Measurements from ENCODE around the gene C10orf143. TPM values are rescaled to one million over a fixed set of nuclear protein-coding genes. Genes with fewer than 3 reads are reported as not detected.

The C10orf143 gene
- total and polyA plus RNA-seq, 4 donors, result 3.0 to 9.0 (median 4.8) TPM

DNA sequence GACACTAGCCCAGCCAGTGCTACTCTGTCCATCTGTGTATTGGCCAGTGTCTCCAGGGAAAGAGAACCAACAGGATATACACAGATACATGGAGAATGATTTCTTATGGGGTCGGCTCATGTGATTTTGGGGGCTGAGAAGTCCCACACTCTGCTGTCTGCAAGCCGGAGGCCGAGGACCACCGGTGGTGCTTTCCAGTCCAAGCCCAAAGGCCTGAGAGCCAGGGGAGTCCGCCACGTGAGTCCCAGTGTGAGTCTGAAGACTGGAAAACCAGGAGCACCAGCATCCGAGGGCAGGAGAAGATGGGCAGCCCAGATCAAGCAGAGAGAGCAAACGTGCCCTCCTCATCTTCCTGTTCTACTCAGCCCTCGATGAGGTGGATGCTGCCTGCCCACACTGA, 71.5 kb downstream of the C10orf143 start:
- no peaks in the 10 kb centered on the region for H3K36me3 ChIP-seq (ENCODE audit: control insufficient read depth in 4 of 4, insufficient read depth in 4 of 4, low read length in 4 of 4)
- TF ChIP-seq, protein P1, sequence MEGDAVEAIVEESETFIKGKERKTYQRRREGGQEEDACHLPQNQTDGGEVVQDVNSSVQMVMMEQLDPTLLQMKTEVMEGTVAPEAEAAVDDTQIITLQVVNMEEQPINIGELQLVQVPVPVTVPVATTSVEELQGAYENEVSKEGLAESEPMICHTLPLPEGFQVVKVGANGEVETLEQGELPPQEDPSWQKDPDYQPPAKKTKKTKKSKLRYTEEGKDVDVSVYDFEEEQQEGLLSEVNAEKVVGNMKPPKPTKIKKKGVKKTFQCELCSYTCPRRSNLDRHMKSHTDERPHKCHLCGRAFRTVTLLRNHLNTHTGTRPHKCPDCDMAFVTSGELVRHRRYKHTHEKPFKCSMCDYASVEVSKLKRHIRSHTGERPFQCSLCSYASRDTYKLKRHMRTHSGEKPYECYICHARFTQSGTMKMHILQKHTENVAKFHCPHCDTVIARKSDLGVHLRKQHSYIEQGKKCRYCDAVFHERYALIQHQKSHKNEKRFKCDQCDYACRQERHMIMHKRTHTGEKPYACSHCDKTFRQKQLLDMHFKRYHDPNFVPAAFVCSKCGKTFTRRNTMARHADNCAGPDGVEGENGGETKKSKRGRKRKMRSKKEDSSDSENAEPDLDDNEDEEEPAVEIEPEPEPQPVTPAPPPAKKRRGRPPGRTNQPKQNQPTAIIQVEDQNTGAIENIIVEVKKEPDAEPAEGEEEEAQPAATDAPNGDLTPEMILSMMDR (IDR thresholded peaks at IDR 0.05; ENCODE audit: control extremely low read depth, extremely low read depth), result no peak
- 71 to 82% methylated on average over 9 of the region's 9 CpGs for WGBS, 2 donors
- H3K4me1 ChIP-seq (ENCODE audit: control insufficient read depth in 5 of 5, insufficient read depth in 5 of 5, low read length in 5 of 5), result peaks cover 0 to 7% (median 0%) of the 10 kb centered on the region in 5 donors
- H3K9ac ChIP-seq (ENCODE audit: insufficient read depth in 1 of 2, low read length in 2 of 2), result no peak overlapping the region
- no peak overlapping the region for H3K4me3 ChIP-seq
- DNase-seq, result no peak
- H3K27me3 ChIP-seq (ENCODE audit: control insufficient read depth in 3 of 3, insufficient read depth in 3 of 3, low read length in 2 of 3), result peaks cover 0 to 10% (median 3%) of the 10 kb centered on the region in 3 donors
- peaks cover 0 to 4% (median 0%) of the 10 kb centered on the region in 4 donors for H3K9me3 ChIP-seq (ENCODE audit: control insufficient read depth in 4 of 4, insufficient read depth in 3 of 4, low read length in 3 of 4)
- no peak for ATAC-seq (ENCODE audit: insufficient read depth, low FRiP score)
- no peak overlapping the region for H3K27ac ChIP-seq (ENCODE audit: low read depth in 1 of 2, low read length in 1 of 2)

DNA sequence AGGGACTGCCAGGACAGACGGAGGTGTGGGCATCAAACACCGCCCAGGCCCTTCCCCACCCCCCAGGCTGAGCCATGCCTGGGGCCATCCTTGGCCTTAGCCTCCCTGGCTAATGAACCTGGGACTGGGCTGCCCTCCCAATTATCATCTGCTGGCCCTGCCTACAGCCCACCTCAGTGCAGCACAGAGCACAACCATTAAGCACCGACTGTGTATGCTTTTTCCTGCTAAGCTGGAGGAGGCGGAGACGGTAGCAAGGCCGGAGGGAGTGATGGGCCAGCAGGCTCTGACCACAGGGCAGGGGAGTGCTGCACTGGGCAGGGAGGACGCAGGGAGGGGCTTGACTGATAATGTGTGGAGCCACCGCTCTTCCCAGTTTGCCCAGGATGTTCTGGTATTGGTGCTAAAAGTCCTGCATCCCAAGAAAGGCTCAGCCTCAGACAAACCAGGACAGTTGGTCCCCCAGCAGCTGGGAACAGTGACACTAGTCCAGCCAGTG, 72.0 kb downstream of the C10orf143 start:
- H3K36me3 ChIP-seq (ENCODE audit: control insufficient read depth in 4 of 4, insufficient read depth in 4 of 4, low read length in 4 of 4), result no peaks in the 10 kb centered on the region
- no peak overlapping the region for H3K27ac ChIP-seq (ENCODE audit: low read depth in 1 of 2, low read length in 1 of 2)
- no peak overlapping the region for H3K9ac ChIP-seq (ENCODE audit: insufficient read depth in 1 of 2, low read length in 2 of 2)
- TF ChIP-seq, protein P1 (IDR thresholded peaks at IDR 0.05; ENCODE audit: control extremely low read depth, extremely low read depth), result no peak
- 87 to 93% methylated on average over 8 of the region's 8 CpGs for WGBS, 2 donors
- DNase-seq (no peak), ATAC-seq (ENCODE audit: insufficient read depth, low FRiP score) (no peak)
- H3K4me1 ChIP-seq (ENCODE audit: control insufficient read depth in 5 of 5, insufficient read depth in 5 of 5, low read length in 5 of 5), result peaks cover 0 to 7% (median 0%) of the 10 kb centered on the region in 5 donors
- H3K4me3 ChIP-seq, result no peak overlapping the region
- peaks cover 0 to 4% (median 0%) of the 10 kb centered on the region in 4 donors for H3K9me3 ChIP-seq (ENCODE audit: control insufficient read depth in 4 of 4, insufficient read depth in 3 of 4, low read length in 3 of 4)
- peaks cover 0 to 10% (median 3%) of the 10 kb centered on the region in 3 donors for H3K27me3 ChIP-seq (ENCODE audit: control insufficient read depth in 3 of 3, insufficient read depth in 3 of 3, low read length in 2 of 3)

DNA sequence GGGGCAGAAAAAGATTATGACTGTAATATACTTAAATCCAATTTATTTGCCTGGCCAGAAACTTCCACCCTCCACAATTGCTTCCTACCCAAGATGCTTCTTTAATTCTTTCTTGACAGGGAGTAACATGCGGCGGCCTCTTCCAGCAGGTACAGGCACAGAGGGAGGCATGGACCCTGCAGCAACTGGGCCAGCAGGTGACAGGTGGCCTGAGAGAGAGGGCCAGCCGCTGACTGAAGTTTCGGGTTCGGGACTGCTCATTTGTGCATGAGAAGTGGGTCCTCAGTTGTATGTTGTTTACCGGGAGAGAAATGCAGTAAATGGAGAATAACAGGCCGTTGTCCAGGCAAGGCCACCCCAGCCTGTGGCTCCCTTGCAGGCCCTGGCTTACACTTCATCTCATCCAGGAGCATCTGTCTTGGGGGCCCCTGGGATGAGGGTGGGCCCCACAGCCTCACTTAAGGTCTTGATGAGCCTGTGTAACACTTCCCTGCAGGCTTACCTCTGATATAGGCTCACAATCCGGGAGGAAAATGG, 72.5 kb downstream of the C10orf143 start:
- TF ChIP-seq, protein P1 (IDR thresholded peaks at IDR 0.05; ENCODE audit: control extremely low read depth, extremely low read depth), result no peak
- ATAC-seq (ENCODE audit: insufficient read depth, low FRiP score) (no peak), DNase-seq (no peak)
- Histone ChIP-seq H3K9ac (ENCODE audit: insufficient read depth in 1 of 2, low read length in 2 of 2) (no peak overlapping the region), H3K4me1 (ENCODE audit: control insufficient read depth in 5 of 5, insufficient read depth in 5 of 5, low read length in 5 of 5) (peaks cover 0 to 7% (median 0%) of the 10 kb centered on the region in 5 donors), H3K36me3 (ENCODE audit: control insufficient read depth in 4 of 4, insufficient read depth in 4 of 4, low read length in 4 of 4) (no peaks in the 10 kb centered on the region), H3K27me3 (ENCODE audit: control insufficient read depth in 3 of 3, insufficient read depth in 3 of 3, low read length in 2 of 3) (peaks cover 0 to 10% (median 3%) of the 10 kb centered on the region in 3 donors), H3K9me3 (ENCODE audit: control insufficient read depth in 4 of 4, insufficient read depth in 3 of 4, low read length in 3 of 4) (peaks cover 0 to 4% (median 0%) of the 10 kb centered on the region in 4 donors), H3K27ac (ENCODE audit: low read depth in 1 of 2, low read length in 1 of 2) (no peak overlapping the region), H3K4me3 (no peak overlapping the region)
- WGBS, 2 donors, result 88 to 89% methylated on average over 8 of the region's 8 CpGs
